ENCODE results near the gene PLEKHG7.

The PLEKHG7 gene

GRCh38 chr12:92762773-92763172 is 60.0 kb downstream of the PLEKHG7 start:
- Histone ChIP-seq H3K9me3 (ENCODE audit: insufficient read depth, low read length) (no peaks in the 10 kb centered on the region), H3F3A (ENCODE audit: insufficient read depth) (no peaks in the 10 kb centered on the region), H3K4me2 (ENCODE audit: low read depth, low read length, poor library complexity, severe bottlenecking) (no peak overlapping the region), H3K4me3 (ENCODE audit: insufficient read depth, low read length, poor library complexity, severe bottlenecking) (no peak overlapping the region), H3K27ac (ENCODE audit: low read depth, low read length) (no peak overlapping the region), H3K9ac (ENCODE audit: low read length) (no peak overlapping the region), H3K36me3 (ENCODE audit: low read length) (no peaks in the 10 kb centered on the region), H3K9me2 (replicated peaks; ENCODE audit: insufficient read depth, low read length) (no peaks in the 10 kb centered on the region), H4K20me1 (ENCODE audit: low read depth, low read length) (no peaks in the 10 kb centered on the region), H3K79me2 (ENCODE audit: insufficient read depth, low read length) (no peaks in the 10 kb centered on the region), H3K27me3 (ENCODE audit: low read length) (no peaks in the 10 kb centered on the region), H2AFZ (ENCODE audit: low read depth, low read length, severe bottlenecking) (no peak overlapping the region)
- no peak for TF ChIP-seq EZH2phosphoT487 (conservative IDR thresholded peaks at IDR 0.05; ENCODE audit: low read length)

- Histone ChIP-seq H4K20me1 (ENCODE audit: low read depth, low read length) (no peaks in the 10 kb centered on the region), H3K36me3 (ENCODE audit: low read length) (no peaks in the 10 kb centered on the region), H3K9me2 (replicated peaks; ENCODE audit: insufficient read depth, low read length) (no peaks in the 10 kb centered on the region), H3K27ac (ENCODE audit: low read depth, low read length) (no peak overlapping the region), H3K79me2 (ENCODE audit: insufficient read depth, low read length) (no peaks in the 10 kb centered on the region), H3K27me3 (ENCODE audit: low read length) (no peaks in the 10 kb centered on the region), H2AFZ (ENCODE audit: low read depth, low read length, severe bottlenecking) (no peak overlapping the region), H3K9me3 (ENCODE audit: insufficient read depth, low read length) (no peaks in the 10 kb centered on the region), H3K4me2 (ENCODE audit: low read depth, low read length, poor library complexity, severe bottlenecking) (no peak overlapping the region), H3F3A (ENCODE audit: insufficient read depth) (no peaks in the 10 kb centered on the region), H3K9ac (ENCODE audit: low read length) (no peak overlapping the region), H3K4me3 (ENCODE audit: insufficient read depth, low read length, poor library complexity, severe bottlenecking) (no peak overlapping the region)
- no peak for TF ChIP-seq EZH2phosphoT487 (conservative IDR thresholded peaks at IDR 0.05; ENCODE audit: low read length)
- TF ChIP-seq CTCF (IDR thresholded peaks at IDR 0.05; ENCODE audit: insufficient read depth, low read length, poor library complexity, severe bottlenecking) = no peak
These were observed 62.0 kb downstream of the PLEKHG7 start for GRCh38 chr12:92764831-92765230.

GRCh38 chr12:92765871-92766270 is 63.1 kb downstream of the PLEKHG7 start:
- H2AFZ ChIP-seq (ENCODE audit: low read depth, low read length, severe bottlenecking) = no peak overlapping the region
- H3K4me2 ChIP-seq (ENCODE audit: low read depth, low read length, poor library complexity, severe bottlenecking) = no peak overlapping the region
- no peaks in the 10 kb centered on the region for H4K20me1 ChIP-seq (ENCODE audit: low read depth, low read length)
- H3K9me2 ChIP-seq (replicated peaks; ENCODE audit: insufficient read depth, low read length) = no peaks in the 10 kb centered on the region
- H3K27me3 ChIP-seq (ENCODE audit: low read length) = no peaks in the 10 kb centered on the region
- H3K79me2 ChIP-seq (ENCODE audit: insufficient read depth, low read length) = no peaks in the 10 kb centered on the region
- no peak overlapping the region for H3K4me3 ChIP-seq (ENCODE audit: insufficient read depth, low read length, poor library complexity, severe bottlenecking)
- no peaks in the 10 kb centered on the region for H3K36me3 ChIP-seq (ENCODE audit: low read length)
- H3K27ac ChIP-seq (ENCODE audit: low read depth, low read length) = no peak overlapping the region
- H3K9ac ChIP-seq (ENCODE audit: low read length) = no peak overlapping the region
- no peaks in the 10 kb centered on the region for H3F3A ChIP-seq (ENCODE audit: insufficient read depth)
- TF ChIP-seq CTCF (IDR thresholded peaks at IDR 0.05; ENCODE audit: insufficient read depth, low read length, poor library complexity, severe bottlenecking) = no peak
- no peak for TF ChIP-seq EZH2phosphoT487 (conservative IDR thresholded peaks at IDR 0.05; ENCODE audit: low read length)
- H3K9me3 ChIP-seq (ENCODE audit: insufficient read depth, low read length) = no peaks in the 10 kb centered on the region

DNA sequence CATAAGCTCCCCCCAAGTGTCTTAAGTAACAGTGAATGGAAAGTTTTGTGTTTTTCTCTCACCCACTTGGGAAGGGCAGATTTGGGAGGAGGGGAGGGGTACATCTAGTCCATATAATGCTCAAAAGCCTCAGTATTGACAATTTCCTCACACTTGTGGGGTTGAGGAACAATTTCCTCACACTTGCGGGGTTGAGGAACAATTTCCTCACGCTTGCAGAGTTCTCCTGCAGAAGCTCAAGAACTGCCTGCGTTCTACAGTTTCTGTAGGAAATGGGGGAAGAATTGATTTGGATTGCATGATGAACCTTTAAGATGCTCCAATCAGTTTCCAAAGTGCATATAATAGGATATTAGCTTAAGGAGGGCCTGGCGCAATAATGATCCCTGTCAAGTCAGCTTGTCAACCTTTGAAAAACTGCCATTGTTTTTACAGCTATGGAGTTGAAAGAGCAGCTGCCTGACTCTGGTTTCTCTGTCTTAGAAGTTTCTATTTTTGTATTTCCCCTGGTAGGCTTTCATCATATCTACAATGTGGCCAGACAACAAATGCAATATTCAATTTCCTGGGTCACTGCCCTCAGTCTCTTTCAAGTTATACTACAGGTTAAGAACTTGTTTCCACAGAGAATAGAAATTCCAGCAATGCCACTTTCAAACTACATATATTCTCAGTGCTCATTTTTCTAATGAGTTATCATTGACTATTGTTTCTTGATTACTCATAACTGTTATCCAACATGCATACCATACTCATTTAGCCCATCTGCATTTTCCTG is 66.5 kb downstream of the PLEKHG7 start:
- H3K9me3 ChIP-seq (ENCODE audit: insufficient read depth, low read length) = no peaks in the 10 kb centered on the region
- H3F3A ChIP-seq (ENCODE audit: insufficient read depth) = no peaks in the 10 kb centered on the region
- H2AFZ ChIP-seq (ENCODE audit: low read depth, low read length, severe bottlenecking) = no peak overlapping the region
- no peaks in the 10 kb centered on the region for H3K79me2 ChIP-seq (ENCODE audit: insufficient read depth, low read length)
- no peaks in the 10 kb centered on the region for H3K36me3 ChIP-seq (ENCODE audit: low read length)
- TF ChIP-seq CTCF (IDR thresholded peaks at IDR 0.05; ENCODE audit: insufficient read depth, low read length, poor library complexity, severe bottlenecking) (no peak), EZH2phosphoT487 (conservative IDR thresholded peaks at IDR 0.05; ENCODE audit: low read length) (no peak)
- H4K20me1 ChIP-seq (ENCODE audit: low read depth, low read length) = no peaks in the 10 kb centered on the region
- no peak overlapping the region for H3K9ac ChIP-seq (ENCODE audit: low read length)
- no peak overlapping the region for H3K27ac ChIP-seq (ENCODE audit: low read depth, low read length)
- H3K4me3 ChIP-seq (ENCODE audit: insufficient read depth, low read length, poor library complexity, severe bottlenecking) = no peak overlapping the region
- no peaks in the 10 kb centered on the region for H3K27me3 ChIP-seq (ENCODE audit: low read length)
- H3K4me2 ChIP-seq (ENCODE audit: low read depth, low read length, poor library complexity, severe bottlenecking) = no peak overlapping the region
- H3K9me2 ChIP-seq (replicated peaks; ENCODE audit: insufficient read depth, low read length) = no peaks in the 10 kb centered on the region

All from SU-DHL-6 (cell line).